Left renal pelvis (tissue), 4 donors: Measurements from ENCODE around the gene ADAMTS19. TPM values are rescaled to one million over a fixed set of nuclear protein-coding genes. Genes with fewer than 3 reads are reported as not detected.

Experiments used
- DNase-seq, 4 donors: peaks; one replicate each; pipeline ENCODE4 v3.0.0-alpha.2; 2013; ENCODE audit warnings: low read depth in 4 of 4, low spot score in 3 of 4
- polyA plus RNA-seq, 4 donors: library from polyadenylated mRNA; unstranded; fragments of 120-200 nt; gene quantifications; one replicate each; pipeline ENCODE4 v1.2.1, GENCODE V29; 2013; ENCODE audit not compliant: insufficient read length in 4 of 4

ADAMTS19 gene
- polyA plus RNA-seq, 4 donors: 4.4 to 11.9 (median 6.2) TPM

DNA sequence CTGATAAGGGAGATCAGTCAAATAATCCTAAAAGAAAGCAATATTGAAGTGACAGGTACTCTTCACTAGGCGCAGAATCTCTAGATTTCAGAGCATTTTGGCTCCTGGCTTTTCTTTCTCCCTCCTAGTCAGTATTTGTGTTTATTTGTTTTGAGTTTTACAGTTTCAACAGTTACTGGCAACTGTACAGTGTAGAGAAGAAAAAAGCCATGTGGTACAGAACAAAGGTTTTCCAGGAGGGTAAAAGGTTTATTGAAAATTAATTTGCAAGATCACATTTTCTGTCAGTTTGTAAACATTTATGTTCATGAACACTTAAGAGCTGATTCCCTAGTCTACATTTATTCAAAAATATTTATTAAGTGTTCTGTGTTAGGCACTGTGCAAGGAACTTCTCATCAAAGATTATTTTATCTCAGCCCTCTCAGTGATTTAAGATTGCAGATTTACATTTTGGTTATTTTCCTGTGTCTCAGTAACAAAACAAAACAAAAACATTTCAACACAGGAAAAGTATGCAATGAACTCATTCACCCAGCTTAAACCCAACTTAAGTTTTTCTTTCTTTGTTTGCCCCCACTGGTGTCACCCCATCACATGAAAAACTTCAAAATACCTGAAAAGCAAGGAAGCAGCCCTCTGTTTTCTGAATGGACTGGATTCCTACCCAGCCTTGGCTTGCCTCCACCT lies 300.7 kb downstream of the ADAMTS19 start:
- DNase-seq: peak in 2 of 4 donors; percentile 16 to 18

DNA sequence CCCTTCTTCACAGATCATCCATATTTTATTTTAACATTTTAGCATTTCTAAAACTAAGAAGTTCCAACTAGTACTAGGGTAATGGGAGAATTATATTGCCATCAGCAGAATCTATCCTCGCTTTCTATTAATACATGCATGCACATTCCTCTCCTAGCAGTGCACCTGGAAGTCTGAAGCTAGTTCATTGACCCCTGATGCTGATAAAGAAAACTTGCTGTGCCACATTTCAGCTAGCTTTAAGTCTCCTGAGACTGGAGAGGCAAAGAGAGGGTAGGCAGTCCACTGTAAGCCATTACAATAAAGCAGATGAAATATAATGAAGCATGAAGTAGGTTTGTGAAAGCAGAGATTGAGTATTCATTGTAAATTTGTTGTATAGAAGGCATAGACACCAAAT lies 303.6 kb downstream of the ADAMTS19 start:
- no peak for DNase-seq

DNA sequence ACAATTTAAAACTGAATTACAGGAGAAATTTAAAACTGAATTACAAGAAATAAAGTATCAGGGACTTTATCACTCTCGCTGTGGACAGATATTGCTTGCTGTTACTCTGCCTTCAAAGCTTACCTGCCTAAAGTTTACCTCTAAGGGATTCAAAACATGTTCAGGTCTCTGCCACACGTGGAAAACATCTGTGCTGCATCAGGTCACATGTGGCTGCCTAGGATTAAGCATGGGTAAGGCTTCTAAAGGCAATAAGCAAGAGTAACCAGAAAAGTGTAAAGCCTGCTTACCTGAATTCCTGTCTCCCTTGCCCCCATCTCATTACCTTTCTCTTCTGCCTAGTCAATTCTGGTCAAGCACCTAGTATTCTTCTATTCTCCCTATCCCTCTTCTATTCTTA lies 306.7 kb downstream of the ADAMTS19 start:
- no peak for DNase-seq

DNA sequence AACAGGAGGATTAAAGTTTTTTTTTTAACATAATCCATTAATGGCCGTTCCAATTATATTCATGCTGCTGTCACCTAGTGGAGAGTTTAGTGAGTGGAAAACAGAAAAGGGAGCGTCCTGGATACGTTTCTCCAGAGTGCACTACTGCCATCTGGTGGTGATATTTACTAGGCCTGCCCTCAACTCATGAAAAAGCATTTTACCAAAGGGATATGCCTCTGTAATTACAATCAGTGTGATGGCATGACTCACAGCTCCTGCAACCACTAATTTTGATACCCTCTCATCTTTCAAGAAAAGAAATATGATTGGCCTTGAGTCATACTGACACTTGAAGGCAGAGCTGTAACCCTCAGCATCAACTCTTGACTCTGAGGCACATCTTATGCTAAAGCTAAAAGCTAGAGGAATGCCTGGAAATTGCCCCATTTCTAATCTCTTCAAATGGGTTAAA lies 307.9 kb downstream of the ADAMTS19 start:
- peak; percentile 71 to 84 (median 82) for DNase-seq

DNA sequence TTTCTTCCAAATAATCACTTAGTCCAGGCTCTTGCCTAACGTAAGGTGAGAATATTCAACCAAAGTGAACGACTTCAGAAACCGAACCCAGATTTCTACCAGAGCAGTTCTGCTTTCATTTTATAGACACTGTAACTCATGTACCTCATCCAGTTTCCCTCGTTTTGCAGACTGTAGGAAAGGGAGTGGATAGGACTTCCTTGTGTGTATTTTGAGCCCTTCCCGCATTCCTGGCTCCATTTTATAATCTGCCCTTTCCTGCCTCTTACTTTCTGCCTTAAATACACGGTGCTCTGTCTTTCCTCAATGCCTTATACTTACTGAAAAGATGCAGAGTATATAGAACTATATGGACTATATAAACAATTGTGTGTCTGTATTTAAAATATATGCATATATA lies 308.6 kb downstream of the ADAMTS19 start:
- no peak for DNase-seq

DNA sequence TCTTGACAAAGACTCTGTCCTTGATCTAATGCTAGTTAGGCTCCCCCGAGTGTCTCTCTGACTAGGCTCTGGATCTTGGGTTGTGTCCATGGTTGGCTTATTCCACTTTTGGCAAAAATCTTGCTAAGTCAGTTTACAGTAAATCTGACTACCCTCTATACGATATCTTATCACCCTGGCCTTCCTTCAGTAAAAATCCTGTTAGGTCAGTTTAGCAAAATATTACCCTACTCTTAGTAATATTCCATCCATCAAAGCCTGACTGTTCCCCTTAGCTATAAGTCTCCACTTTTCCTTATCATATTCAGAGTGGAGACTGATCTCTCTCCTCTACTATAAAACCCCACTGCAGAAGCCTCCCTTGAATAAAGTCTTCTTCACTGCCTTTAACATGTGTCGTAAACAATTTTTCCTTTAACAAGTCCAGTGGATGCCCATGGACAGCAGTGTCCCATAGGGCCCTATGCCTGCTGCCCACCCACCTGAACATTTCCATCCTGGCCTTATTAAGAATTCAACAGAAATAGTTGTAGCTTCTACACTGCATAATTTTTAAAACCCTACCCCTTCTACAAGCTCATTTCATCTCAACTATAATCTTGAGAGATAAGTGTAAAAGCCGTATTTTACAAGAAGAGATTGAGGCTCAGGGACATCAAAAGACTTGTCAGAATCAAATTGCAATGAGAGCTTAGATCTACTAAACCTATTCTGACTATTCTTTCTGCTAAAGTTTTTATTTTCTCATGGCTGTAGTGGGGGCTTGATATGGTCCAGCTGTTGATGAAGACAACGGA lies 310.1 kb downstream of the ADAMTS19 start:
- no peak for DNase-seq

DNA sequence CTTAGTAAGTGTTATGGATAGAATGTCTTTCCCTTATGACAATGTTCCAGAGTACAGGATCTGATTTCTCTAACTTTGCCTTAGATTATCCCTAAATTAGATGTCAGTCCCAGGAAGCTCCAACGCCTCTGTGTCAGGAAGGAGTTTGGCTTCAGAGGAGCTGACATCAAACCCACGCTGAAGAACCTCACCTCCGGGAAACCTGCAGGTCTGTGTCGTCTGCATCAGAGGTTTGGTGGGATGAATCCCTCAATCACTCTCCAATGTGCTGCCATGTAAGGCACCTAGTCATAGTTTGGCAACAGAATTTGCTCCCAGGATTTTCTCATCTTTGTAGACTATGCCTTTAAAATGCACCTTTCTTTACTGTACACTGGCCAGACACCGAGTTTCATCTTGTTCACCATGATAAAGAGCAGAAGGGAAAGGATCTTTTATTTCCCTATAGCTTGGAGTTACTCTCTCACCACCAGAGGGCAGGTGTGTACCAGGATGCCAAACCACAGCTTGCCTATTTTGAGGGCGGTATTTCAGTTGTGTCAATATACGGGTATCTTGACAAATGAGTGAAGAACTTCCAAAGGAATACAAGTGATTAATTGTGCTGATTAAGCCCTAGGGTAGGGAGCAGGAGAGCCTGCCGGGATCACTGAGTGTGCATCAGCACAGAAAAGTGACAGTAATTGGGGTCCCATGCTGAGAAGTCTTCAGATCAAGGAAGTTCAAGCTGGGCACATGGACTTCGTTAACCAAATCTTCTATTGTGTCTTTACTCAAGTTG lies 311.1 kb downstream of the ADAMTS19 start:
- peak in 2 of 4 donors; percentile 31 to 33 for DNase-seq

DNA sequence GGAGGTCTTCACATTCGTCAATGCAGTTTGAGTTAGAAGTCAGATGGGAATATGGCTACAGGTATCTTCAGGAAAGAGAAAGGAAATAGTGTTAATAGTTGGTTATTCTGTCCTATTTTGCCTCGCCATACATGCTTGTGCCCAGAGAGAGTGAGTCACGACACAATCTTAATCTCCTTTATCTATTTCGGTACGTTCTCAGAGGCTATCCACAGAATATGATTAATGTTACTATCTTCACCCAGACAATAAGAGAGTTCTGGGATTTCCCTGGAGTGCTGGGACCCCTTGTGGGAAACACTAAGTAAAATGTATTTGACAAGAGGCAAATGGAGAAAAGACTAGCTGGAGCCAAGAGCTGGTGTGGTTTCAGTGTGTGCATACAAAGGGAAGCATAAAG lies 313.3 kb downstream of the ADAMTS19 start:
- no peak for DNase-seq

DNA sequence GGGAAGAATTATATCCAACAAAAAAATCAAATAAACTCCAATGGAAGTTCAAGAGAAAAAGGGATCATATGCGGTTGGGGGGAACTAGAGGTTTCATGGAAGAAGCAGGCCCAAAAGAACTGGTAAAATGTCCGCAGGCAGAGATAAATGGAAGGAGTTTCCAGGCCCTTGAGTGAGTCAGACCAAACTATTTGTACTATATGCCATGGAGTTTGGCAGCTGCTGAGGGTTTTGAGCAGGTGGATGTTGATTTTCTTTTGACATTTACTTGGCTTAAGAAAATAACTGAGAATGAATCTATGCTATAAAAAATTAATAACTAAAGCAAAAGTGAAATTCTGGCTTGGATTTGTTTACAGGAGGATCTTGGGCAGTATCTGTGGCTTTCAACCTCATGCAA lies 321.5 kb downstream of the ADAMTS19 start:
- no peak for DNase-seq
